Hepatocyte (in vitro differentiated cells): ENCODE results near the gene GATA5. TPM values are rescaled to one million over a fixed set of nuclear protein-coding genes. Genes with fewer than 3 reads are reported as not detected.
A peak's percentile ranks its signal among the peaks of the same experiment; 100 is the strongest.

Experiments used
- DNase-seq: peaks from one replicate; pipeline ENCODE4 v3.0.0-alpha.2; 2016; ENCODE audit warnings: low spot score
- H2AFZ ChIP-seq: fragments of 200-600 bp; sonication (generic); 2 replicates; pipeline ENCODE4 v1.6.0; 2016; ENCODE audit warnings: antibody characterized with exemption, mild to moderate bottlenecking
- H3K27ac ChIP-seq: fragments of 200-600 bp; sonication (generic); 2 replicates; pipeline ENCODE4 v1.5.1; 2016; ENCODE audit warnings: mild to moderate bottlenecking
- H3K27me3 ChIP-seq: fragments of 200-600 bp; sonication (generic); 2 replicates; pipeline ENCODE4 v1.6.1; 2016
- H3K36me3 ChIP-seq: fragments of 200-600 bp; sonication (generic); replicated peaks from 2 replicates; pipeline ENCODE4 v1.5.1; 2016; ENCODE audit warnings: low read depth; ENCODE audit not compliant: insufficient read depth
- H3K4me1 ChIP-seq: fragments of 200-600 bp; sonication (generic); 2 replicates; pipeline ENCODE4 v1.5.1; 2016; ENCODE audit warnings: mild to moderate bottlenecking, moderate library complexity; ENCODE audit not compliant: insufficient read depth
- H3K4me2 ChIP-seq: fragments of 200-600 bp; sonication (generic); 2 replicates; pipeline ENCODE4 v1.6.0; 2016
- H3K4me3 ChIP-seq: fragments of 200-600 bp; sonication (generic); 2 replicates; pipeline ENCODE4 v1.5.1; 2016; ENCODE audit warnings: mild to moderate bottlenecking
- H3K79me2 ChIP-seq: fragments of 200-600 bp; sonication (generic); 2 replicates; pipeline ENCODE4 v1.6.0; 2017; ENCODE audit warnings: mild to moderate bottlenecking
- H3K9me2 ChIP-seq: fragments of 200-600 bp; sonication (generic); replicated peaks from 2 replicates; pipeline ENCODE4 v1.6.0; 2017; ENCODE audit warnings: mild to moderate bottlenecking; ENCODE audit not compliant: insufficient read depth
- H3K9me3 ChIP-seq: fragments of 200-600 bp; sonication (generic); 2 replicates; pipeline ENCODE4 v1.5.1; 2016; ENCODE audit warnings: low read depth, mild to moderate bottlenecking
- H4K20me1 ChIP-seq: fragments of 200-600 bp; sonication (generic); 2 replicates; pipeline ENCODE4 v1.6.0; 2016; ENCODE audit warnings: mild to moderate bottlenecking; ENCODE audit not compliant: insufficient read depth, poor library complexity, severe bottlenecking
- CTCF ChIP-seq: fragments of 200-600 bp; sonication (generic); IDR thresholded peaks from 2 replicates; pipeline ENCODE4 v1.5.1; 2016; ENCODE audit warnings: antibody characterized with exemption, mild to moderate bottlenecking; ENCODE audit not compliant: poor library complexity
- EZH2 ChIP-seq: fragments of 200-600 bp; sonication (generic); IDR thresholded peaks from 2 replicates; pipeline ENCODE4 v1.6.1; 2016; ENCODE audit warnings: antibody characterized with exemption, mild to moderate bottlenecking, borderline replicate concordance
- EZH2phosphoT487 ChIP-seq: fragments of 200-600 bp; sonication (generic); IDR thresholded peaks from one replicate; pipeline ENCODE4 v1.6.1; 2018; ENCODE audit warnings: antibody characterized with exemption, mild to moderate bottlenecking, low read depth, moderate library complexity; ENCODE audit not compliant: unreplicated experiment, severe bottlenecking
- WGBS: methylation state at CpG from one replicate; pipeline ENCODE4 v1.1.6; 2016; ENCODE audit warnings: low lambda C conversion rate; ENCODE audit errors: missing lambda C conversion rate; 5-methylcytosine and 5-hydroxymethylcytosine counted together
- polyA plus RNA-seq: library from polyadenylated mRNA; unstranded; fragments of >200 nt; fragmentation: Nextera tagmentation; extraction: Ambion mirVana; gene quantifications from 2 replicates; pipeline ENCODE4 v1.2.1, GENCODE V29; 2016
- total RNA-seq: library from RNA; depleted of rRNA; stranded (reverse); fragments of >200 nt; gene quantifications from 2 replicates; pipeline ENCODE4 v1.2.3, GENCODE V29; 2014

Gene GATA5
- total and polyA plus RNA-seq, 2 experiments from 2014 or later: 28.7 to 53.6 TPM

GRCh38 chr20:62452475-62453095 lies 23.2 kb downstream of the GATA5 start:
- TF ChIP-seq EZH2phosphoT487 (no peak), EZH2 (no peak), CTCF (no peak)
- H3K9me3 ChIP-seq: no peaks in the 10 kb centered on the region
- peak; percentile 73 for DNase-seq
- H2AFZ ChIP-seq: no peak overlapping the region
- H3K36me3 ChIP-seq: no peaks in the 10 kb centered on the region
- H3K27ac ChIP-seq: no peak overlapping the region
- H3K27me3 ChIP-seq: no peaks in the 10 kb centered on the region
- no peak overlapping the region for H3K4me2 ChIP-seq
- H3K4me1 ChIP-seq: peaks cover 26% of the 10 kb centered on the region
- H3K79me2 ChIP-seq: no peaks in the 10 kb centered on the region
- no peaks in the 10 kb centered on the region for H3K9me2 ChIP-seq
- no peaks in the 10 kb centered on the region for H4K20me1 ChIP-seq
- no peak overlapping the region for H3K4me3 ChIP-seq
- 67% methylated on average over 17 of the region's 18 CpGs for WGBS

- no peaks in the 10 kb centered on the region for H3K9me3 ChIP-seq
- no peaks in the 10 kb centered on the region for H3K27me3 ChIP-seq
- peaks cover 26% of the 10 kb centered on the region for H3K4me1 ChIP-seq
- no peaks in the 10 kb centered on the region for H3K79me2 ChIP-seq
- TF ChIP-seq EZH2 (no peak), CTCF (no peak), EZH2phosphoT487 (no peak)
- H2AFZ ChIP-seq: no peak overlapping the region
- no peaks in the 10 kb centered on the region for H3K9me2 ChIP-seq
- no peak overlapping the region for H3K4me3 ChIP-seq
- no peaks in the 10 kb centered on the region for H4K20me1 ChIP-seq
- DNase-seq: no peak
- H3K36me3 ChIP-seq: no peaks in the 10 kb centered on the region
- WGBS: 36% methylated on average over 2 of the region's 3 CpGs
- no peak overlapping the region for H3K27ac ChIP-seq
- no peak overlapping the region for H3K4me2 ChIP-seq
Measured at GRCh38 chr20:62451970-62452369, 23.8 kb downstream of the GATA5 start.

- Histone ChIP-seq H3K4me2 (no peak overlapping the region), H4K20me1 (no peaks in the 10 kb centered on the region), H3K27me3 (no peaks in the 10 kb centered on the region), H3K9me3 (no peaks in the 10 kb centered on the region), H3K79me2 (no peaks in the 10 kb centered on the region), H3K4me3 (no peak overlapping the region), H2AFZ (no peak overlapping the region), H3K4me1 (peaks cover 29% of the 10 kb centered on the region), H3K27ac (no peak overlapping the region), H3K9me2 (no peaks in the 10 kb centered on the region), H3K36me3 (no peaks in the 10 kb centered on the region)
- TF ChIP-seq EZH2 (no peak), EZH2phosphoT487 (no peak), CTCF (no peak)
- no peak for DNase-seq
- WGBS: 85% methylated on average over 7 of the region's 10 CpGs
Measured at GRCh38 chr20:62451156-62451767, 24.5 kb downstream of the GATA5 start.
